ENCODE measurements around the gene ERC1.

The ERC1 gene

GRCh38 chr12:1435456-1435855 is 444.4 kb downstream of the ERC1 start:
- H3K4me1 ChIP-seq (ENCODE audit: control insufficient read depth, insufficient read depth, low read length) = no peaks in the 10 kb centered on the region
- no peak overlapping the region for H3K27ac ChIP-seq (ENCODE audit: extremely low read depth, low read depth, low read length)
- H3K4me3 ChIP-seq (ENCODE audit: low read depth, low read length) = no peak overlapping the region
- no peak for TF ChIP-seq YY1 (tag by site-specific recombination; IDR thresholded peaks at IDR 0.05)
- no peak for TF ChIP-seq ZNF514 (tag by site-specific recombination; IDR thresholded peaks at IDR 0.05)
- no peak for TF ChIP-seq ZNF660 (tag by site-specific recombination; IDR thresholded peaks at IDR 0.05)
- no peak for TF ChIP-seq ZNF621 (tag by site-specific recombination; IDR thresholded peaks at IDR 0.05)
- TF ChIP-seq SETDB1 (IDR thresholded peaks at IDR 0.05; ENCODE audit: insufficient read length, low read length) = no peak
- no peak for TF ChIP-seq PRDM10 (tag by site-specific recombination; IDR thresholded peaks at IDR 0.05)
- TF ChIP-seq ZNF416 (tag by site-specific recombination; IDR thresholded peaks at IDR 0.05) = no peak
- no peak for TF ChIP-seq SCRT2 (tag by site-specific recombination; IDR thresholded peaks at IDR 0.05)
- TF ChIP-seq ZSCAN4 (tag by site-specific recombination; IDR thresholded peaks at IDR 0.05) = no peak
- TF ChIP-seq ZNF626 (tag by site-specific recombination; IDR thresholded peaks at IDR 0.05) = no peak
- TF ChIP-seq ZNF174 (tag by site-specific recombination; IDR thresholded peaks at IDR 0.05) = no peak
- TF ChIP-seq ZNF561 (tag by site-specific recombination; IDR thresholded peaks at IDR 0.05; ENCODE audit: borderline replicate concordance) = no peak
- no peak for TF ChIP-seq ZNF37A (tag by site-specific recombination; IDR thresholded peaks at IDR 0.05)
- TF ChIP-seq ZNF274 (IDR thresholded peaks at IDR 0.05; ENCODE audit: low read length) = no peak
- TF ChIP-seq ZNF274 (tag by site-specific recombination; IDR thresholded peaks at IDR 0.05; ENCODE audit: borderline replicate concordance) = no peak
- no peak for TF ChIP-seq GFI1B (tag by site-specific recombination; IDR thresholded peaks at IDR 0.05)
- no peak for TF ChIP-seq ZFP41 (tag by site-specific recombination; IDR thresholded peaks at IDR 0.05; ENCODE audit: borderline replicate concordance)
- TF ChIP-seq GLIS1 (tag by site-specific recombination; IDR thresholded peaks at IDR 0.05) = no peak
- TF ChIP-seq ZNF266 (tag by site-specific recombination; IDR thresholded peaks at IDR 0.05; ENCODE audit: low read depth) = no peak
- no peak for TF ChIP-seq ZNF692 (tag by site-specific recombination; IDR thresholded peaks at IDR 0.05)
- TF ChIP-seq ZNF549 (tag by site-specific recombination; IDR thresholded peaks at IDR 0.05) = no peak
- POLR2A ChIA-PET = no interaction called here
- CTCF ChIA-PET = interaction anchor here (0.6 to 0.7 kb wide), 2 partner anchors 9 to 167 kb away, joined by 3 read pairs; no protein-coding TSS in a partner anchor
- H3K9me3 ChIP-seq (ENCODE audit: control insufficient read depth, insufficient read depth, low read depth, low read length) = no peaks in the 10 kb centered on the region
- H3K36me3 ChIP-seq (ENCODE audit: control insufficient read depth in 2 of 2, insufficient read depth in 1 of 2, low read length in 2 of 2) = no peaks in the 10 kb centered on the region

GRCh38 chr12:1436015-1436414 is 445.0 kb downstream of the ERC1 start:
- no peaks in the 10 kb centered on the region for H3K36me3 ChIP-seq (ENCODE audit: control insufficient read depth in 2 of 2, insufficient read depth in 1 of 2, low read length in 2 of 2)
- no peak overlapping the region for H3K27ac ChIP-seq (ENCODE audit: extremely low read depth, low read depth, low read length)
- ChIA-PET CTCF (interaction anchor here (0.5 to 0.7 kb wide), 2 partner anchors 167 to 1086 kb away, joined by 3 to 4 read pairs; no protein-coding TSS in a partner anchor), POLR2A (no interaction called here)
- no peaks in the 10 kb centered on the region for H3K9me3 ChIP-seq (ENCODE audit: control insufficient read depth, insufficient read depth, low read depth, low read length)
- no peak overlapping the region for H3K4me3 ChIP-seq (ENCODE audit: low read depth, low read length)
- no peak for TF ChIP-seq ZNF248 (tag by site-specific recombination; IDR thresholded peaks at IDR 0.05)
- no peak for TF ChIP-seq OVOL3 (tag by site-specific recombination; IDR thresholded peaks at IDR 0.05)
- no peak for TF ChIP-seq ZBTB1 (tag by site-specific recombination; IDR thresholded peaks at IDR 0.05)
- TF ChIP-seq YY2 (tag by site-specific recombination; IDR thresholded peaks at IDR 0.05) = no peak
- no peak for TF ChIP-seq FEZF1 (tag by site-specific recombination; IDR thresholded peaks at IDR 0.05)
- no peak for TF ChIP-seq ZNF335 (tag by site-specific recombination; conservative IDR thresholded peaks at IDR 0.05)
- no peak for TF ChIP-seq ZNF416 (tag by site-specific recombination; IDR thresholded peaks at IDR 0.05)
- TF ChIP-seq GLI2 (tag by site-specific recombination; IDR thresholded peaks at IDR 0.05; ENCODE audit: borderline replicate concordance, low read depth) = no peak
- no peak for TF ChIP-seq ZNF184 (tag by site-specific recombination; IDR thresholded peaks at IDR 0.05)
- TF ChIP-seq ZNF404 (tag by site-specific recombination; IDR thresholded peaks at IDR 0.05) = no peak
- no peak for TF ChIP-seq ZNF350 (tag by site-specific recombination; IDR thresholded peaks at IDR 0.05)
- no peaks in the 10 kb centered on the region for H3K4me1 ChIP-seq (ENCODE audit: control insufficient read depth, insufficient read depth, low read length)
